Right forelimb (tissue), 1 donor: ENCODE results near the gene NRP1.
"Not testable (repeated sequence)": the region's sequence is repeated elsewhere in the genome, so short reads cannot be mapped to it uniquely, and the experiment has no call there.

ENCODE experiments used
- DNase-seq: peaks from one replicate; pipeline ENCODE4 v3.0.0-alpha.2; 2018

The NRP1 gene

GRCh38 chr10:33315891-33316290 lies 18.6 kb downstream of the NRP1 start:
- DNase-seq = no peak

- no peak for DNase-seq
Observed at GRCh38 chr10:33314811-33315561, 19.5 kb downstream of the NRP1 start.

- no peak for DNase-seq
Observed at GRCh38 chr10:33311640-33312039, 22.8 kb downstream of the NRP1 start.

- DNase-seq = no peak
Observed at GRCh38 chr10:33310853-33311252, 23.6 kb downstream of the NRP1 start.

GRCh38 chr10:33309406-33309805 lies 25.1 kb downstream of the NRP1 start:
- DNase-seq = no peak

- no peak for DNase-seq
Observed at GRCh38 chr10:33307835-33308234, 26.6 kb downstream of the NRP1 start.

- DNase-seq = no peak
Observed at GRCh38 chr10:33306701-33307519, 27.6 kb downstream of the NRP1 start.

GRCh38 chr10:33306126-33306525 lies 28.3 kb downstream of the NRP1 start:
- no peak for DNase-seq

GRCh38 chr10:33304423-33305225 lies 29.8 kb downstream of the NRP1 start:
- DNase-seq = no peak

- no peak for DNase-seq
Observed at GRCh38 chr10:33303988-33304387, 30.5 kb downstream of the NRP1 start.

GRCh38 chr10:33302208-33302829 lies 32.1 kb downstream of the NRP1 start:
- no peak for DNase-seq

- no peak for DNase-seq
Observed at GRCh38 chr10:33301097-33301789, 33.2 kb downstream of the NRP1 start.

GRCh38 chr10:33300544-33300943 lies 33.9 kb downstream of the NRP1 start:
- DNase-seq = not testable (repeated sequence)

GRCh38 chr10:33298893-33299292 lies 35.6 kb downstream of the NRP1 start:
- no peak for DNase-seq

GRCh38 chr10:33298110-33298509 lies 36.4 kb downstream of the NRP1 start:
- DNase-seq = no peak

- DNase-seq = no peak
Observed at GRCh38 chr10:33295851-33296250, 38.6 kb downstream of the NRP1 start.

- DNase-seq = no peak
Observed at GRCh38 chr10:33293531-33294170, 40.8 kb downstream of the NRP1 start.

GRCh38 chr10:33293076-33293475 lies 41.4 kb downstream of the NRP1 start:
- DNase-seq = no peak

- no peak for DNase-seq
Observed at GRCh38 chr10:33291053-33291592, 43.3 kb downstream of the NRP1 start.

- DNase-seq = no peak
Observed at GRCh38 chr10:33290321-33291052, 44.0 kb downstream of the NRP1 start.

- DNase-seq = no peak
Observed at GRCh38 chr10:33289776-33290175, 44.7 kb downstream of the NRP1 start.
